Duodenal mucosa (tissue), 2 donors: Measurements from ENCODE around the gene MCM10.

Experiments
- H3K27ac ChIP-seq: one replicate; pipeline ENCODE4 v1.7.0; 2013; ENCODE audit warnings: low read depth, low read length
- H3K27me3 ChIP-seq, 2 donors: one replicate each; pipeline ENCODE4 v1.7.0; 2013; ENCODE audit warnings: low read length in 2 of 2, control low read depth in 1 of 2; ENCODE audit not compliant: insufficient read depth in 2 of 2, control insufficient read depth in 1 of 2
- H3K36me3 ChIP-seq, 2 donors: one replicate each; pipeline ENCODE4 v1.7.0; 2013; ENCODE audit warnings: low read length in 2 of 2, control low read depth in 1 of 2; ENCODE audit not compliant: insufficient read depth in 2 of 2, control insufficient read depth in 1 of 2
- H3K4me1 ChIP-seq, 2 donors: one replicate each; pipeline ENCODE4 v1.7.0; 2013; ENCODE audit warnings: low read length in 2 of 2, control low read depth in 1 of 2; ENCODE audit not compliant: insufficient read depth in 2 of 2, control insufficient read depth in 1 of 2
- H3K4me3 ChIP-seq, 2 donors: one replicate each; pipeline ENCODE4 v1.7.0; 2013; ENCODE audit warnings: low read length in 2 of 2, low read depth in 1 of 2
- H3K9ac ChIP-seq, 2 donors: one replicate each; pipeline ENCODE4 v1.7.0; 2013; ENCODE audit warnings: low read length in 2 of 2, low read depth in 1 of 2
- H3K9me3 ChIP-seq, 2 donors: one replicate each; pipeline ENCODE4 v1.7.0; 2013; ENCODE audit warnings: low read length in 2 of 2, control low read depth in 1 of 2; ENCODE audit not compliant: control insufficient read depth in 1 of 2

MCM10 gene

GRCh38 chr10:13161857-13162271 is 506 bp downstream of the MCM10 start:
- H3K9ac ChIP-seq: peak overlapping the region in 1 of 2 donors; percentile 59
- peaks cover 10 to 19% of the 10 kb centered on the region in 2 donors for H3K4me1 ChIP-seq
- H3K36me3 ChIP-seq: no peaks in the 10 kb centered on the region
- no peaks in the 10 kb centered on the region for H3K9me3 ChIP-seq
- H3K27ac ChIP-seq: no peak overlapping the region
- H3K4me3 ChIP-seq: peak overlapping the region; percentile 40 to 73
- H3K27me3 ChIP-seq: no peaks in the 10 kb centered on the region

- H3K4me1 ChIP-seq: peaks cover 10 to 19% of the 10 kb centered on the region in 2 donors
- no peaks in the 10 kb centered on the region for H3K9me3 ChIP-seq
- no peaks in the 10 kb centered on the region for H3K36me3 ChIP-seq
- no peak overlapping the region for H3K9ac ChIP-seq
- H3K27me3 ChIP-seq: no peaks in the 10 kb centered on the region
- H3K27ac ChIP-seq: no peak overlapping the region
- no peak overlapping the region for H3K4me3 ChIP-seq
These were observed 2.5 kb downstream of the MCM10 start for GRCh38 chr10:13163859-13164258.

GRCh38 chr10:13165177-13165576 is 3.8 kb downstream of the MCM10 start:
- H3K9me3 ChIP-seq: no peaks in the 10 kb centered on the region
- H3K27ac ChIP-seq: no peak overlapping the region
- no peak overlapping the region for H3K9ac ChIP-seq
- H3K4me1 ChIP-seq: peaks cover 10 to 19% of the 10 kb centered on the region in 2 donors
- H3K27me3 ChIP-seq: no peaks in the 10 kb centered on the region
- H3K4me3 ChIP-seq: no peak overlapping the region
- H3K36me3 ChIP-seq: no peaks in the 10 kb centered on the region

GRCh38 chr10:13167568-13167967 is 6.2 kb downstream of the MCM10 start:
- H3K4me3 ChIP-seq: no peak overlapping the region
- no peaks in the 10 kb centered on the region for H3K9me3 ChIP-seq
- no peaks in the 10 kb centered on the region for H3K27me3 ChIP-seq
- H3K36me3 ChIP-seq: no peaks in the 10 kb centered on the region
- no peak overlapping the region for H3K9ac ChIP-seq
- H3K27ac ChIP-seq: no peak overlapping the region
- H3K4me1 ChIP-seq: no peaks in the 10 kb centered on the region

- no peak overlapping the region for H3K9ac ChIP-seq
- H3K36me3 ChIP-seq: no peaks in the 10 kb centered on the region
- H3K4me3 ChIP-seq: no peak overlapping the region
- no peaks in the 10 kb centered on the region for H3K9me3 ChIP-seq
- no peak overlapping the region for H3K27ac ChIP-seq
- H3K27me3 ChIP-seq: no peaks in the 10 kb centered on the region
- no peaks in the 10 kb centered on the region for H3K4me1 ChIP-seq
These were observed 7.4 kb downstream of the MCM10 start for GRCh38 chr10:13168781-13169180.

GRCh38 chr10:13173616-13174015 is 12.3 kb downstream of the MCM10 start:
- Histone ChIP-seq H3K27ac (no peak overlapping the region), H3K9me3 (no peaks in the 10 kb centered on the region), H3K4me1 (no peaks in the 10 kb centered on the region), H3K4me3 (no peak overlapping the region), H3K36me3 (no peaks in the 10 kb centered on the region), H3K27me3 (no peaks in the 10 kb centered on the region), H3K9ac (no peak overlapping the region)

- no peaks in the 10 kb centered on the region for H3K27me3 ChIP-seq
- H3K9ac ChIP-seq: no peak overlapping the region
- H3K4me3 ChIP-seq: no peak overlapping the region
- H3K9me3 ChIP-seq: no peaks in the 10 kb centered on the region
- peaks cover 0 to 3% of the 10 kb centered on the region in 2 donors for H3K36me3 ChIP-seq
- no peak overlapping the region for H3K27ac ChIP-seq
- no peaks in the 10 kb centered on the region for H3K4me1 ChIP-seq
These were observed 19.4 kb downstream of the MCM10 start for GRCh38 chr10:13180788-13181187.

GRCh38 chr10:13182424-13182823 is 21.1 kb downstream of the MCM10 start:
- Histone ChIP-seq H3K36me3 (peaks cover 0 to 3% of the 10 kb centered on the region in 2 donors), H3K27me3 (no peaks in the 10 kb centered on the region), H3K9me3 (no peaks in the 10 kb centered on the region), H3K27ac (no peak overlapping the region), H3K9ac (no peak overlapping the region), H3K4me3 (no peak overlapping the region), H3K4me1 (no peaks in the 10 kb centered on the region)

- no peak overlapping the region for H3K4me3 ChIP-seq
- no peak overlapping the region for H3K9ac ChIP-seq
- no peaks in the 10 kb centered on the region for H3K27me3 ChIP-seq
- no peaks in the 10 kb centered on the region for H3K4me1 ChIP-seq
- peaks cover 0 to 4% of the 10 kb centered on the region in 2 donors for H3K36me3 ChIP-seq
- H3K27ac ChIP-seq: no peak overlapping the region
- no peaks in the 10 kb centered on the region for H3K9me3 ChIP-seq
These were observed 22.3 kb downstream of the MCM10 start for GRCh38 chr10:13183625-13184024.

GRCh38 chr10:13184276-13184675 is 22.9 kb downstream of the MCM10 start:
- no peaks in the 10 kb centered on the region for H3K4me1 ChIP-seq
- H3K9me3 ChIP-seq: no peaks in the 10 kb centered on the region
- no peak overlapping the region for H3K4me3 ChIP-seq
- peaks cover 0 to 6% of the 10 kb centered on the region in 2 donors for H3K36me3 ChIP-seq
- H3K27me3 ChIP-seq: no peaks in the 10 kb centered on the region
- no peak overlapping the region for H3K27ac ChIP-seq
- no peak overlapping the region for H3K9ac ChIP-seq
